HepG2 (cell line): ENCODE data around the gene CHCHD3. TPM values are rescaled to one million over a fixed set of nuclear protein-coding genes. Genes with fewer than 3 reads are reported as not detected.

Source experiments
- ATAC-seq: fragments of 200-7000 bp; cut with Tn5 transposase; 3 replicates; pipeline ENCODE4 v1.9.1; 2020; ENCODE audit warnings: mild to moderate bottlenecking, moderate library complexity
- BruUV-seq: library from RNA; stranded (reverse); fragments of 400-500 nt; replicated peaks from 2 replicates; lab custom pipeline; 2021; lab: Mats Ljungman, UMichigan
- CTCF ChIA-PET: fragments of 300-600 bp; formaldehyde crosslinking; extraction: SDS; loops from one replicate; lab custom pipeline; 2021; ENCODE audit warnings: low total read pairs, inconsistent platforms, low intra/inter-chr PET ratio; lab: Yijun Ruan, JAX
- POLR2A ChIA-PET: fragments of 350-600 bp; sonication (Branson Sonifier 250); formaldehyde crosslinking; loops from one replicate; lab custom pipeline; 2020; ENCODE audit warnings: antibody characterized with exemption, inconsistent platforms; lab: Yijun Ruan, JAX
- DNase-seq: peaks from one replicate; pipeline ENCODE4 v3.0.0-alpha.2; 2015; ENCODE audit warnings: low spot score
- FAIRE-seq: peaks from 3 replicates; lab custom pipeline; 2011; peaks lifted over from hg19 to GRCh38; lab: Jason Lieb, UNC
- H2AFZ ChIP-seq: one replicate; pipeline ENCODE4 v1.6.1; 2011; ENCODE audit warnings: low read length, inconsistent platforms
- H3K27ac ChIP-seq: fragments of 300-600 bp; 3 replicates; pipeline ENCODE4 v1.8.0; 2011; ENCODE audit warnings: mixed run types, mild to moderate bottlenecking, mixed read lengths, low read length, inconsistent platforms; ENCODE audit not compliant: insufficient read depth; ENCODE audit errors: extremely low read length
- H3K27me3 ChIP-seq, 2 experiments: fragments of 200-600 bp in 1 of 2; 2 replicates in 1 of 2; 3 replicates in 1 of 2; pipeline versions ENCODE4 v1.6.0 to v1.8.0; 2011; ENCODE audit warnings: low read length in 2 of 2, mild to moderate bottlenecking in 2 of 2, moderate library complexity in 2 of 2, inconsistent platforms in 1 of 2; ENCODE audit not compliant: insufficient read depth in 2 of 2, control insufficient read depth in 1 of 2
- H3K36me3 ChIP-seq, 2 experiments: fragments of 200-600 bp in 1 of 2; replicated peaks in 1 of 2; 2 replicates in 1 of 2; 3 replicates in 1 of 2; pipeline versions ENCODE4 v1.5.1 to v1.8.0; 2011; ENCODE audit warnings: low read length in 2 of 2, inconsistent platforms in 1 of 2; ENCODE audit not compliant: insufficient read depth in 2 of 2, control insufficient read depth in 1 of 2
- H3K4me1 ChIP-seq: 2 replicates; pipeline ENCODE4 v1.5.1; 2012; ENCODE audit warnings: low read length, inconsistent platforms; ENCODE audit not compliant: insufficient read depth
- H3K4me2 ChIP-seq: 2 replicates; pipeline ENCODE4 v1.6.0; 2011; ENCODE audit warnings: low read depth, low read length, inconsistent platforms
- H3K4me3 ChIP-seq, 3 experiments: fragments of 200-600 bp in 1 of 3; sonication (generic), shearing (Covaris generic) in 1 of 3; replicated peaks in 1 of 3; 2 replicates each; pipeline ENCODE4 v1.5.1; 2011 to 2016; ENCODE audit warnings: low read length in 3 of 3, inconsistent platforms in 2 of 3, low read depth in 2 of 3, mild to moderate bottlenecking in 2 of 3, control low read depth in 1 of 3, mixed read lengths in 1 of 3; ENCODE audit not compliant: insufficient read depth in 1 of 3
- H3K79me2 ChIP-seq: one replicate; pipeline ENCODE4 v1.6.1; 2011; ENCODE audit warnings: low read length, inconsistent platforms; ENCODE audit not compliant: insufficient read depth
- H3K9ac ChIP-seq: 2 replicates; pipeline ENCODE4 v1.6.0; 2011; ENCODE audit warnings: mild to moderate bottlenecking, low read depth, low read length, inconsistent platforms; ENCODE audit not compliant: insufficient read depth
- H3K9me3 ChIP-seq: 2 replicates; pipeline ENCODE4 v1.5.1; 2012; ENCODE audit warnings: mild to moderate bottlenecking, low read length
- H4K20me1 ChIP-seq: 2 replicates; pipeline ENCODE4 v1.6.0; 2011; ENCODE audit warnings: inconsistent platforms, mild to moderate bottlenecking, low read length, moderate library complexity; ENCODE audit not compliant: insufficient read depth
- ATF7 ChIP-seq, 2 experiments: fragments of 450-650 bp in 1 of 2; sonication (generic) in 1 of 2; formaldehyde crosslinking in 1 of 2; IDR thresholded peaks; 2 replicates each; pipeline versions ENCODE4 v1.4.0 to v1.6.1; 2016 to 2020; ENCODE audit warnings: antibody characterized with exemption in 1 of 2, mild to moderate bottlenecking in 1 of 2, missing genetic modification reagents in 1 of 2
- CEBPB ChIP-seq: IDR thresholded peaks from 2 replicates; pipeline ENCODE4 v1.6.1; 2011; ENCODE audit warnings: low read depth, low read length, improper control_type of control experiment, borderline replicate concordance
- CREB3 ChIP-seq: sonication (generic); formaldehyde crosslinking; IDR thresholded peaks from 2 replicates; pipeline ENCODE4 v1.5.0; 2020; ENCODE audit warnings: missing genetic modification reagents
- NFKB2 ChIP-seq: sonication (generic); formaldehyde crosslinking; IDR thresholded peaks from 2 replicates; pipeline ENCODE4 v1.4.0; 2020; ENCODE audit warnings: missing genetic modification reagents, borderline replicate concordance
- PRPF4 ChIP-seq: fragments of 200-400 bp; formaldehyde crosslinking; IDR thresholded peaks from 2 replicates; pipeline ENCODE4 v1.6.1; 2016; ENCODE audit warnings: low read length, low read depth; ENCODE audit not compliant: poor library complexity, severe bottlenecking
- SOX5 ChIP-seq: IDR thresholded peaks from 2 replicates; pipeline ENCODE4 v1.6.1; 2016; ENCODE audit warnings: borderline replicate concordance
- TFDP1 ChIP-seq: IDR thresholded peaks from 2 replicates; pipeline ENCODE4 v1.6.1; 2016; ENCODE audit warnings: missing compliant biosample characterization, missing genetic modification reagents, borderline replicate concordance
- THAP8 ChIP-seq: sonication (generic); formaldehyde crosslinking; IDR thresholded peaks from 2 replicates; pipeline ENCODE4 v1.5.1; 2020; ENCODE audit warnings: missing genetic modification reagents, mild to moderate bottlenecking, borderline replicate concordance
- ZFP41 ChIP-seq: sonication (generic); formaldehyde crosslinking; IDR thresholded peaks from 2 replicates; pipeline ENCODE4 v1.4.0; 2020; ENCODE audit warnings: mild to moderate bottlenecking, missing genetic modification reagents, borderline replicate concordance
- WGBS: methylation state at CpG from one replicate; pipeline ENCODE4 v1.1.6; 2017; ENCODE audit warnings: low lambda C conversion rate; 5-methylcytosine and 5-hydroxymethylcytosine counted together
- in situ Hi-C: cut with HindIII; loops from 2 replicates; pipeline ENCODE4 v1.10.0; 2017; ENCODE audit warnings: low pct_unique_long_range_greater_than_20kb; ENCODE audit not compliant: extremely low pct_ligation_motif_present
- intact Hi-C: fragments of 100-400 bp; cut with micrococcal nuclease; formaldehyde crosslinking; loops from one replicate; pipeline ENCODE4 v1.10.0; 2022; ENCODE audit not compliant: unreplicated experiment
- polyA plus RNA-seq, 8 experiments: library from polyadenylated mRNA; depleted of rRNA in 3 of 8; stranded (reverse) in 7 of 8; unstranded in 1 of 8; fragments of >200 nt; fragmentation: Illumina TruSeq in 4 of 8; extraction: Trizol in 4 of 8; gene quantifications; 2 replicates each; pipeline versions ENCODE4 v1.2.1 to v1.2.3, GENCODE V29; 2011 to 2016; ENCODE audit warnings: low read depth in 4 of 8, missing spikeins in 1 of 8, mixed read lengths in 1 of 8; ENCODE audit not compliant: insufficient read depth in 1 of 8
- total RNA-seq, 5 experiments: library from RNA; depleted of rRNA; stranded (reverse); fragments of >200 nt; fragmentation: Illumina TruSeq; extraction: Trizol; gene quantifications; 2 replicates each; pipeline ENCODE4 v1.2.3, GENCODE V29; 2016; ENCODE audit warnings: low read depth in 1 of 5

Gene CHCHD3
- total and polyA plus RNA-seq, 2 of the 13 experiments (the other 11 are each of a cell fraction or from before 2014, with no cell fraction given): 32.7 to 86.8 TPM

DNA sequence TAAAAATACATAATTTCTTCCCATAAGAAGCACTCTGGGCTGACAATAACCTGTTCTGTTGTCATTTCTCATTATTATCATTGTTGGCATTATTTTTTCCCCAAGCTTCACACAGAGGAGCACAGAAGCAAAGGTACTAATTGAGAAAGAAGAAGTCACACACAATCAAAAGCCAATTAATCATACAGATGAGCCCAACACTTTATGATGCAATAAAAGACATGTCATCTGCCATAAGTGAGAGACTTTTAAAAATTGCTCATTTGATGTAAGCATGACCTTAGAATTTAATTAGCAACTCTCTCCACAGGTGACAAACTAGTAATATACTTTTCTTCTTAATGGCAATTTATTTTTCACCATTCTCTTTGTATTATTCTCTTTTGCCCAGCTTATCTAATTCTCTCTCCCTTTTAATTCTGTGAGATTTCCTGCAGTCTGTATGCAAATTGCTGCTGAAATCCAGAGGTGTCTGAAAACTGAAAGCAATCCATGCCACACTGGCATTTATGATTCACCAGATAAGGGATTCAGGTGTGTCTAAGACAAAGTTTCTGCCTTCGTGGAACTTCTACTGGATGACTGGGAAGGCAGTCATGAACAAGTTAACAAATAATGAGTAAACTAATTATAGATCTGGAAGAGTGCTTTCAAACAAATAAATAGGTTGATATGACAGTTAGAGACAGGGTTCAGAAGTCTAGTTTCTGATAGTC lies 203.5 kb downstream of the CHCHD3 start:
- CTCF ChIA-PET: no interaction called here
- TF ChIP-seq ZFP41 (CRISPR knock-in tag): no peak
- TF ChIP-seq ATF7 (IDR thresholded peaks at IDR 0.05): 0 out of 2 replicates have a peak, but pooled peaks have one; percentile 36
- TF ChIP-seq ATF7 (CRISPR knock-in tag; IDR thresholded peaks at IDR 0.05): no peak
- TF ChIP-seq CEBPB: peak; percentile 23; the same call in 1 of the 2 replicates
- no peak for TF ChIP-seq NFKB2
- no peak for TF ChIP-seq THAP8 (CRISPR knock-in tag)
- no peaks in the 10 kb centered on the region for H4K20me1 ChIP-seq
- in situ Hi-C loops (no loop called here), intact Hi-C loops (no loop called here)
- H3K4me3 ChIP-seq: no peak overlapping the region
- DNase-seq (no peak), ATAC-seq (no peak), FAIRE-seq (no peak)
- H3K27me3 ChIP-seq: no peaks in the 10 kb centered on the region
- no peaks in the 10 kb centered on the region for H3K79me2 ChIP-seq
- H2AFZ ChIP-seq: no peak overlapping the region
- H3K36me3 ChIP-seq: no peaks in the 10 kb centered on the region; a peak in 1 of 5 replicates
- H3K4me2 ChIP-seq: no peak overlapping the region
- H3K27ac ChIP-seq: no peak overlapping the region
- no peak overlapping the region for H3K9ac ChIP-seq
- 97% methylated on average over 1 of the region's 1 CpG for WGBS
- POLR2A ChIA-PET: no interaction called here
- BruUV-seq: no TSS peak
- no peaks in the 10 kb centered on the region for H3K9me3 ChIP-seq
- no peaks in the 10 kb centered on the region for H3K4me1 ChIP-seq

GRCh38 chr7:132877573-132877972 lies 204.3 kb downstream of the CHCHD3 start:
- ATAC-seq: no peak
- Histone ChIP-seq H3K27ac (no peak overlapping the region), H3K4me3 (no peak overlapping the region), H2AFZ (no peak overlapping the region), H4K20me1 (no peaks in the 10 kb centered on the region), H3K9me3 (no peaks in the 10 kb centered on the region), H3K9ac (no peak overlapping the region), H3K36me3 (no peaks in the 10 kb centered on the region; a peak in 1 of 5 replicates), H3K4me1 (no peaks in the 10 kb centered on the region), H3K4me2 (no peak overlapping the region), H3K79me2 (no peaks in the 10 kb centered on the region), H3K27me3 (no peaks in the 10 kb centered on the region)
- FAIRE-seq: no peak
- TF ChIP-seq CREB3 (CRISPR knock-in tag) (no peak), SOX5 (CRISPR knock-in tag) (no peak), PRPF4 (no peak), TFDP1 (CRISPR knock-in tag) (no peak)
- ChIA-PET POLR2A (no interaction called here), CTCF (no interaction called here)
- intact Hi-C loops (no loop called here), in situ Hi-C loops (no loop called here)
- no peak for DNase-seq
- 100% methylated on average over 2 of the region's 2 CpGs for WGBS
- no TSS peak for BruUV-seq
